ENCODE results near the gene MMP15.

Gene MMP15

DNA sequence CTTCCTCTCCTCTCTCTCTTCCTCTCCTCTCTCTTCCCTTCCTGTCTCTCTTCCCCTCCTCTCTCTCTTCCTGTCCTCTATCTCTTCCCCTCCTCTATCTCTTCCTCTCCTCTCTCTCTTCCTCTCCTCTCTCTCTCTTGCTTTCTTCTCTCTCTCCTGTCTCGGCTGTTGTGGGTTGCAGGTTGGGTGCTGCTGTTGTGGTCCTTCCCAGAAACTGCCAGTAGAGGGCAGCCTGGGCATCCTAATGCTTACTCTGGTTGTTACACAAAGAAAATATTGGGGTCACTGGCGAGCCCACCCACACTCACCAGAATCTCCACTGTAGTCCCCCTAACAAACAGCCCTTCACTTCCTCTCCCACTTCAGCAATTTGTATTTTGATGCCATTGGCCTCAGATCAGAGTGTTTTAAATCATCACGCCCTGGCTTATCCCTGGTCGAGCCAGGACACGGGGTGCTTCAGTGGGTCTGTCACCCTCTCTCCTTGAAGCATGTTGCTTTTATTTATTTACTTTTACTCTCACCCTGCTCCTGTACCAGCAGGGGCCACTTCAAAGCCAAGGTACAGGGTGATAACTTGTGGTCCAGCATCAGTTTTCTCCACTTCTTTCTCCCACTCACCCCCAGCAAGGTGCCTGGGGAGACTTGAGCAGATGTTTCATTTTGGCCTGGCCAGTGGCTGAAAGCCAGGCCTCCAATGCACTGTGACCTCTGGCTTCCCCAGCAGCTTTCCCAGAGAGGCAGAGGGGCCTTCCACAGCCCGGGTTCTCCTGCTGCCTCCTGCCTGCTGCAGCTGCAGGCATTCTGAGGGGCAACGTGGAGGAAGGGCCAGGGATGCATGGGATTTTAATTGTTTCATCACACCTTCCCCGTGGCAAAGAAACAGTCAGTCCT, 4.7 kb upstream of the MMP15 start:
- DNase-seq: peak; percentile 17

DNA sequence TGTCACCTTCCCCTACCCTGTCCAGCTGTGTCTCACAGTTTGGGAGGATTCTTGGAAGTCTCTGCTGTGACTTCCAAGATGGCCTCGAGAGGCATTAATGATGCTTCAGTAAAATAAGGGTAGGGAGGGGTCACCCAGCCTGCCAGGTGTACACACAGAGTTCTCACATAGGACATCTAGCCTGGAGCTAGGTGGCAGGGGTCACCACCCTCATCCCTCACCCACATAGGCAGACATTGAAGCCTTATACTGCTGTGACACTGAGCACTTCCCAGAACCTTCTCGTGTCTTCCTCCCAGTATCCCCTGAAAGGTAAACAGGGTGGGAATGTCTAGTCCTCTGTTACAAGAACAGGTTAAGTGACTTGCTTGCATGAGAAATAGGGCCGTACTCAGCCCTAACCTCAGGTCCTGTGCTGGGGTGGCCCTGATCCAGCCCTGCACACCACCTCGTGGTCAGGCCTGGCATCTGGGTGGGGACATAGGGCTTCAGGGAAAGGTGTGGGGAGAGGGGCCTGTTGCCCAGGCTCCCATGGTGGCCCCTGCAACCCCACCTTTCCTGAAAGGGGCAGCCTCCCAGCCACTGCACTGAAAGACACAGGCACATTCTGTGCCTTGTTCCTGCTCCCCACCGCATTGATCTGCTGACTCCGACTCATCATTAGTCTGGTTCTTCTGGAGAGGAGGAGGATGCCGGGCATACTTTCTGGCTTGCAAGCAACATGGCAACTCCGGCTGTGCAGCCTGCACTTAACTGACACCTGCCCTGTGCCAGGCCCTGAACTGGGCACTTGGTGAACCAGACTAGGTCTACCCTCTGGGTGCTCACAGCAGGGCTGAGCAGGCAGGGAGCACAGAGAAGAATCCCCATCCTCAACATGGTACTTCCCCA, 3.6 kb upstream of the MMP15 start:
- no peak for DNase-seq

DNA sequence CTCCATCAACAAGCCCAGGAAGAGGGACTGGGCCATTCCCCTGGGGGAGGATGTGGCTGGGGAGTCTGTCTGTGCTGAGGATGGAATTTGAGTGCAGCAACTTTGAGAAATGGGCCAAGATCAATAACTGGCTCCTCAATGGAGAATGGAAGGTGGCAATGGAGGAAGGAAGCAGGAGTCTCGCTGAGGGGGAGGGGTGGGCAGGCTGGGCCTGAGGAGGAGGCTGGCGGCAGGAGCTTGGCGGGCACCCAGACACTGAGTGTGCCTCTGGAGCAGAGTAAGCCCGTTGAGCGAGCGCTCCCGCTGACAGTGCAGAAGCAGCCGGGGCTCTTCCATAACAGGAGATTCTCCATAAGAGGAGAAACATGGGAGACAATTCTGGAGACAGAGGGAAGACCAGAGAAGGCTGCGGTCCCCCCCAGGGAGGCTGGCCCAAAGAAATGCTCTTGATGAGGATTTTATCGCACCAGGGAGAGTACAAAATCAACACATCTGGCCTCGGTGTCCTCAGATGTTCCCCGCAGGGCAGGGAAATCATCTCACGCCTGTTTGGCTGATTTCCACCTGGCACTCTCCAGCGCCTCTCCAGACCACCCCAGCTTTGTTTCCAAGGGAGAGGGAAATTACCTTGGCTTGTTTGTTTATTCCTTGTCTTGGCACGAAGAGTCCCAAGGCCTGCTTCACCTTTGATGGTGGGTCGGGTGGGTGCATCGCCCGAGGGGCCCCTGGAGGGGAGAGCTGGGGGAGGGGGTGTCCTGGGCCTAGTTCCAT, 2.8 kb upstream of the MMP15 start:
- peak; percentile 65 for DNase-seq

DNA sequence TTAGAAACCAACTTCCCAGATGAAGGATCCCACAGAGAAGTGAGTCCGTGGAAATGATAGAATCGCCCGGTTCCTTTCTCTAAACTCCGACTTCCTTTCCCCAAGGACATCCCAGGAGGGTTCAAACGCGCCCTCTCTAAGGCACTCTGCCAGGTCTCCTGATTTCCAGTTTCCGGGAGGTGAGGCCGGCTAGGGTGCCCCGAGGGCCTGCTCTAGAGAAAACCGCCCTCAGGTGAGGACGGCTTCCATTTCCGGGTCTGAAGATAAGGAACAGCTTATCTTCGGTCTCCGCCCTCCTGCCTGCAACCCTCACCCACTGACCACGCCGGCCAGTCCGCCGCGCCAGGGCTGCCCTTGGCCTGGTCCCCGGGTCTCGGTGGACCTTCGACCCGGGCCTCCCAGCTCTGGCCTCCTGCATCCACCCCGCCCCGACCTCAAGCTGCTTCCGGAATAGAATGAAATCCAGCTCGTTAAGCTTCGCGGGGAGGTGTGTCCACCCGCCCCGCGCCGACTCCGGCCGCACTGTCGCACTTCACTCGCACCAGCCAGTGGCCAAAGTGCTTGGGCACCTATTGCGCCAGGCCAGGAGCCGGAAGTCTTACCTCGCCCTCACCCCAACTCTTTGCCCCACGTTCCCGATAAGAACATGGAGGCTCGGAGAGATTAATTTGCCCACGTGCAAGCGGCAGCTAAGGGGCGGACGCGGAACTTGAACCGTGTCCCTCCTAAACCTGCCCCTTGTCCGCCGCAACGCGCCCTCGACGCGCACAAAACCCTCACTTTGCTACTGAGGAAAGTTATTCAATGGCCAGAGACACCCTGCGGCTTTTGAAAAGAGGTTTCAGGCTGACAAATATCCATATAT, 836 bp upstream of the MMP15 start:
- DNase-seq: no peak

DNA sequence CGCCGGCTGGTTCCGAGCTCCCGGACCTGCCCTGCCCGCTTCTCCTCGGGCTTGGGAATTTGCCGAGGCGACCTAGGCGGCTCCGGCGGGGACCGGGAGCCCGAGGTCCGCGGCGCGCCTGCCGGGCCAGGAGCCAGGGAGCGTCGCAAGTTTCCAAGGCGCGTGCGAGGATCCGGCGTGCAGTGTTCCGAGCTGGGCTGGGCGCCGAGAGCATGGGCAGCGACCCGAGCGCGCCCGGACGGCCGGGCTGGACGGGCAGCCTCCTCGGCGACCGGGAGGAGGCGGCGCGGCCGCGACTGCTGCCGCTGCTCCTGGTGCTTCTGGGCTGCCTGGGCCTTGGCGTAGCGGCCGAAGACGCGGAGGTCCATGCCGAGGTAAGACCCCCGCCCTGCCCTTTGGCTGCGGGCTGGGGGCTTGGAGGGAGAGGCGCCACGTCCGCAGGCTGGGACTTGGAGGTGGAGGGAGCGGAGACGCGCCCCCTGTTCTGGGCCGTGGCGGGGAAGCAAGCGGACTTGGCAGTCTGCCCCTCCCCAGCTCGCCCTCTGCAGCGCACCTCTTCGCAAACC, 668 bp downstream of the MMP15 start:
- no peak for DNase-seq

DNA sequence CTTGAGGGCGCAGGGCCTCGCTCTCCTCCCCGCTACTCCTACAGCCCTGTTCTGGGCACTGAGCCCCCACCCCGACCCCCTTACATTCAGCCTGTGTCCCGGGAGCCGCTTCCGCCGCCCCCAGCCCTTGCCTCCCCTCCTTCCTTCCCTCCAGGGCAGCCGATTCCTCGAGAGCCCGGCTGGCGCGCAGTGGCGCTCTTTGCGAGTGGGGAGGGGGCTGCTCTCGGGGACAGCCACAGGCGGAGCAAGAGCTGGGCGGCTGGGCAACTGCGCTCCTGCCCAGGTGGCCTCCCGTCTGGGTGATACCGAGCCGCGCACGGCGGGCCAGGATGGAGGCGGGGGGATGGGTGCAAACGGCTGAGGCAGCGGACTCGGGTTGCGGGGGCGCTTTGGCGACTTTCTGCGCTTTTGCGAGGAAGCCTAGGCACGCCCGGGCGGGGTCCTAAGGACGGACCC, 1.2 kb downstream of the MMP15 start:
- no peak for DNase-seq

DNA sequence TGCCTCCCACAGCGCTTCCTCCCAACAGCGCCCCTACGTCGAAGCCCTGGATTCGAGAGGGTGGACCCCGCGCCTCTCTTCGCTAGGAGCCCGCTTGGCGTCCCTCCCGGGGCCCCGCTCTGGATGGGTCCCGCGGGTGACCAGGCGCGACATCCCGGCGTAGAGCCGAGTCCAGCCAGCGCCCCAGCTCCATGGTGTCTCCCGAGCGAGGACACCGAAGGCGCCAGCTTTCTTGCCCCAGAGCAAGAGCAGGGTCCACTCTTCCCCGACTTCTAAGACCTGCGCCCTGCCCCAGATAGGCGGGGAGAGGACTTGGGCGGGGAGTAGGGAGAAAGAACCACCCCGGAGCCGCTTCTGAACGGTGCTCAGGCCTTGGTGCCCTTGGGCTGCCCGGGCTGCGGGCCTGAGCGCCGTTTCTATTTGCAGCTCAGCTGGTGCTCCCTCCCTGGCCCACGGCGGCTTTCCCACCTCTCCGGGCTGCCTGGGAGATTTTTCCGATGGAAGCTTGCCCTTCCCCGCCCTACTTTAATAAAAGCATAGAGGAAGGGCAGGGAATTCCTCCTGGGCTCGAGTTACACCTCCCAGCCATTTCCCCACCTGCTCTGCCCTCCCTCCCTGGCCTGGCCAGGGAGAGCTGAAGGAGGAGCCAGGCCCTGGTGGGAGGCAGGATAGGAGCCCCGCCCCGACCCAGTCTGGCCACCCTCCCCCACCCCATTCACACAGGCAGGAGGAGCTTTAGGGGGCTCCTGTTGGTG, 1.8 kb downstream of the MMP15 start:
- peak; percentile 40 for DNase-seq

DNA sequence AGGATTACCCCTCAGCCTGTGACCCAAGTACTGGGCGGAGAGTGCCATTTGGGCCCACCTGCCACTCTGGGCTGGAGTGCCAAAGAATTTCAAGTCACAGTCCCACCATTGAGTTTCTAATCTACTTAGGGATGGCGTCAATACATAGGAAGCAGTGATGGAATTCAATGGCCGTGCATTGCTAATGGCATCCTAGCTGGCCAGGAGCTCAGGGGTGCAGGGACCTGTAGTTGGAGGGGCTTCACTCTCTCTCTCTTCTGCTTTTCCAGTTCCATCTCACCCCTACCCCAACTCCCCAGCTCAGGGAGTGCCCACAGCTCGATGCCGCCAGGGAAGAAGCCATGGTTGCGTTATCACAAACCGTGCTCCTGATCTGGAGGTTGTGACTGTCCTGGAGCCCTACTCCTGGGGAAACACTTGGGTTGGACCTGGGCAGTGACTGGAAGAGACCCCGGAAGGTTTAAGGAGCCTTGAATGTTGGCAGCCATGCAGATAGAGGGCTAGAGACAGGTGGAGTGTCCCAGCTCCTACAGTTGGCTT, 2.4 kb downstream of the MMP15 start:
- no peak for DNase-seq

DNA sequence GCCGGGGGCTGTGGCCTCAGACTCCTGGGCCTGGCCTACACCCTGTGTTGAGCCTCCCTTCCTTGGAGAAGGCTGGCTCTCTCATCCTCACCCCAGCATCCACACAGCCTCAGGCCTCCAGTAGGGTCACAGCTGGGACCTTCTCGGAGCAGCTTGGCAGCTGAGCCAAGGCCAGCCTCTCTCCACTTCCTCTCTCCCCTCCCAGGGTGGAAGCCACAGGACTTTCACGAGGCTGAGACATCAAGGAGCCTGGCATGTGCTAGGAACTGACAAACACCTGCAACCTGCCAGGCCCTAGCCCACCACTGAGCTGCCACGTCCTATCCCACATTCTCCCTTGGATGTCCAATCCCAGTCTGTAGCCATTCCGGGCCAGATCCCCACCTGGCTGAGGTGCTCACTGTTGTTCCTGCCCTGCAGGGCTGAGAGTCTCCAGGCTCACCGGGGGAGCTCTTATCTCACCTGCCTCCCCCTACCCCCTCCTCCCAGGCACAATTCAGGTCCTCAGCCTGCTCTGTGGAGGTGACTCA, 3.1 kb downstream of the MMP15 start:
- no peak for DNase-seq

DNA sequence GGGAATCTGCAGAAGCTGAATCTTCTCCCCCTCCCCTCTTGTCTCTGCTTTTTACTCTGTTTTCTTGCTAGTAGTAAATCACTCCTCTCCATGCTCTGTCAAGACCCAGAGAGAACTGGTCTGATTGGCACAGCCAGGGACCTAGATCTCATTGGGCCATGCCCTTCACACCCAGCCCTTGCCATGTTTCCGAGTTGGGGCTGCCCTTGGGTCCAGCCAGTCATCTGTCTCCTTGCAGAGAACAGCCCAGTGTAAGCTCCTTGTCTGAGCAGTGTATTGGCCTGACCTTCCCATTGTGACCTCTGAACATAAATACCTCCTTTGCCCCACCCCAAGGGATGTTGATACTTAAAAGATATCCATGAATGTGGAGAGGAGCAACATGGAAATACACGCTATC, 3.9 kb downstream of the MMP15 start:
- no peak for DNase-seq

DNA sequence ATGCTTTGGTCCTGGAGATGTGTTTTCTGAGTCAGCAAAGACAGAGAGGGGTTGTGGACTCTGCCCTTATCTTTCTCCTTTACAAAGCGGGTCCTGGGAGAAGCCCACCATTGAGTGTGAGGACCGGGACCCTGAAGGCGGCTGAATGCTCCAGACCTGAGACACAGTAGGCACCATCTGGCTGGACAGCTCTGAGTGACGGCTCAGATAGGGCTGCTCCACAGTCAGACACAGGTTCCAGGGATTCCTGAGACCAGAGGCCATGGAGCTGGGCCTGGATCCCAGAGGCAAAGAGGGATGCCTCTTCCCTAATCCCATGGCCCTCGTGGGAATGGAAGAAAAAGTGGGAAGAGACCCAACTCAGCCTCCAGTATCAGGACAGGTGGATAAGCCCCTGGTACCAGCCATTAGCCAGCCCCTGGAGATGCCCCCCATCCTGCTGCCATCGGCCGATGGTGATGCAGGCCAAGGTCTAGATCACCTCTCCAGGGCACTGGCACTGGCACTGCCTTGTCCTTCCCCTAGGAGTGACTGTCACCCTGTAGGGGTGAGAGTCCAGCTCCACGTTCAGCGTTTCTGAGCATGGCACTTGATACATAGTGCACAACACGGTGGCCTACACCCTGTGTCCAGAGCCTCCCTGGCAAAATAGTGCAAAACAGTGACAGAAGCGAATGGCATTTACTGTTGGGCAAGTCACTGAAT, 4.7 kb downstream of the MMP15 start:
- DNase-seq: no peak

DNA sequence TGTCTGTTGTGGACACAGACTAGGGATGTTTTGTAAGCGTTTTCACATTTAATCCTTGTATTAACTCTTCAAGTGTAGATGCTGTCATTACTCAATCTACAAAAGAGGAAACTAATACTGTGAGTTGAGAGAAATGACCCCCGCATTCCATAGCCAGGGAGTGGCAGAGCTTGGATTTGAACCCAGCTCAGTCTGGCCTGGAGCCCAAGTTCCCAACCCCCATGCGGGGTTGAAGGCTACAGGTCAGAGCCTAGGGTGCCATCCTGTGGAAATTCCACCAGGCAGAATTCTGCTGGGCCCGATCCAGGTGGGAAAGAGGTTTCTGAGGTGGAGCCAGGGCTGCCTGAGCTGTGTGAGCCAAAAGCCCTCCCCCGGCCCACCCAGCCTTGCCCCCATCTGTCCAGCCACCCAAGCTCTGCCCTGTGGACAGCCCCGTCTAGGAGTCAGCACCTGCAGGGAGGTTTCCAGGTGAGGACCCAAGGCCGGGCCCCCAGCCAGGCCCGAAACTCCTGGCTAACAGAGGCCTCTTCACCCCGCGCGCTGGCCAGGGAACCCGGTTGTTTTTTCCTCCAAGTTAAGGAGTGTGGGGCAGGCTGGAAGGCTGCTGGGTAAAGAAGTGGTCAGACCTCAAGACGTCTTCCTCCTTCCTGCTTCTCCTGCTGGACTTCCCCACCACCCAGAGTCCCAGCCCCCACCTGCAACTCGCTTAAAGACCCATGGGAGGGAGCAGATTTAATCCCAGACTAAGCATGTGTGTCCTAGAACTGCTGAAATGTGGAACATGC, 5.7 kb downstream of the MMP15 start:
- DNase-seq: no peak

DNA sequence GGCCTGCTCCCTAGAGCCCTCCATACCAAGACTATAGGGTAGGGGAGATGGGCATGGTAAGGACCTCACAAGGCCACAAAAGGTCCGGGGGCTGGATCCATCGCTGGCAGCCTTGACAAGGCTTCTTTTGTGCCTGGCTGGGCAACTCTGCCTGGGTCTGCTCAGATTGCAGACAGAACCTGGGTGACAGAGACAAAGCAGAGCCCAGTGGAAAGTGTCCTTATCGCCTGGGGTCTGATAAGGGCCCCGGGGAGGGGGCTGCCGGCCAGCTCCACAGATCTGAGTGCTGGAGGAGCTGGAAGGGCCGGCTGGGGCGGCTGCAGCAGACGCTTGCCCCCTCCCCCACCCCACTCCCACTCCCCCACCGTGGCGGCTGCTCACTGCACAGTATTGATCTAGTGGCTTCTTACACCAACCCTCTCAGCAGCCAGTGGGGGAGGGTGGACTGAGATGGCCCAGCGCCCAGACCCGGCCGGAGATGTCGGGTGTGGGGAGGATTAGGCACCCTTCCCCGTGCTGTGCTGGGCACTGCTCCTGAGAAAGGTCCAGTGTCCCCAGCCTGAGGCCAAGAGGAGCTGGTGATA, 7.2 kb downstream of the MMP15 start:
- no peak for DNase-seq

DNA sequence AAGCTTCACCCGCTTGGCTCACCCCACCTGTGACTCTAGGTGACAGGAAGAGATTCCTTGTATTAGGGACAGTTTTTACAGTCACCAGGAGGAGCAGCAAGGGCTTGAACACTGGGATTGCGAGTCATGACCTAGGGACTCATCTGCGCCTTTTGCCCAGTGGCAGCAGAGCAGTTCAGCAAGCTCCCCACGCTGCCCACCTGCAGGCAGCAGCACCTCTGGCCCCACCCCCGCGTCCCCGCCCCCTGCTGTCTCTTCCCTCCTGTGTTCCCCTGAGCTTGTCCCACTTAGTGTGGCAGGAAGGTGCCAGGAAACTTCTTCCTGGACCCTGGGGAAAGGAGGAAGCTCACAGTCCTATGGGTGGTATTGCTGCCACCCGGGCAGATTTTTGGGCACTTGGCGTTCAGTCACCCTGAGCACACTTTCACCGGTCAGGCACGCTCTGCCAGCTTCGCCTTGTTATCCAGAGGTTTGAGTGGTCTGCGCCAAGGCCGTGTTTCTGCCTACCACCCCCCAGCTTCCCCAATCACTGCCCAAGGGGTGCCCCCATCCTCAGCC, 8.7 kb downstream of the MMP15 start:
- no peak for DNase-seq

DNA sequence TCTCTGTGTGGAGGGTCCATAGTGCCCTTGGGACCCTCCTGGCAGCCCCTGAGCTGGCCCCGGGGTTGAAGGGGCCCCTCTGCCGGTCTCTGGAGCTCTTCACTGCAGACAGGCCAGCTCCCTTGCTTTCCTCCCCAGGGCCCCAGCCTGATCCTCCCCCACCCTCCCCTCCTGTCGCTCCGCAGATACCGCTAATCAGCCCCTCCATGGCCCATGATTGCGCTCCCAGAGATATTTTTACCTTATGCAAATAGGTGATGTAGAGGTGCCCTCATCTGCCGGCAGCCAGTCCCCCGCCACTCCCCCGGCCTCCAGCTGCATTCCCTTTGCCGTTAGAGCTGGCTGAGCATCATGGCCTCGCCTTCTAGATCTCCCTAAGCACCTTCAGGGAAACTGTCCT, 9.2 kb downstream of the MMP15 start:
- DNase-seq: no peak

DNA sequence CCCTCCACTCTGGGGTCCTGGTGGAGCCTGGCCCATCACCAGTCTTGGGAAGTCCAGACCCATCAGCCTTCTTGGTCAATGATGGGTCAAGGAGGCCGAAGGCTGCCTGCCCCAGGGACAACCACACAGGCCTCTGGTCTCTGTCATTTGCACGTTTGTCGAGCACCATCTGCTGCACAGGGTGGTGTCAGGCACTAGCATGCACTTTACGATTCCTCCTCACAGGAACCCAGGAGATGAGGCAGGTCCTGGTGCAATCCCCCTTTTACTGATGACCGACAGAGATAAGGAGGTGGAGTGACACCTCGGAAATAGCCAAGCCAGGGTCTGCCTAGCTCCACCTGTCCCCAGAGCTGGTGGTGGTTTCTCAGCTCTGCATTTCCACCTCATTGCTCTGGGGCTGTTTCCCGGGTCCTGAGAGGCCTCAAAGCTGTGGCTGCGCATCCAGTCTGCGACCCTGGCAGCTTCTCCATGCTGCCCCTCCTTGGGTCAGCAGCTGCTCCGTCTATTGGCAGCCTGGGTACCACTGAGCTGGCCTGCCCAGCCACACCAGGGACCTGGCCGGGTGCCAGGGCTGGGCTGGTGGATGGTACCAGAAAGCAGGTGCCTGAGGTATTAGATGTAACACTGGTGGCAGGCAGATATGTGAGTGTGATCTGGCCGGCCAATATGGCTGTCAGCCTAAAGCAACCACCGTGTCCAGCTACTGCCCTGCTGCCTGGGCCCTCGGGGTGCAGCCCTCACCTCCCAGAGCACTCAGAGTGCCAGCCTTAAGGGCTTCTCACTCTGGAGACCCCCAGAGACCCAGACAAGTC, 10.0 kb downstream of the MMP15 start:
- DNase-seq: no peak

DNA sequence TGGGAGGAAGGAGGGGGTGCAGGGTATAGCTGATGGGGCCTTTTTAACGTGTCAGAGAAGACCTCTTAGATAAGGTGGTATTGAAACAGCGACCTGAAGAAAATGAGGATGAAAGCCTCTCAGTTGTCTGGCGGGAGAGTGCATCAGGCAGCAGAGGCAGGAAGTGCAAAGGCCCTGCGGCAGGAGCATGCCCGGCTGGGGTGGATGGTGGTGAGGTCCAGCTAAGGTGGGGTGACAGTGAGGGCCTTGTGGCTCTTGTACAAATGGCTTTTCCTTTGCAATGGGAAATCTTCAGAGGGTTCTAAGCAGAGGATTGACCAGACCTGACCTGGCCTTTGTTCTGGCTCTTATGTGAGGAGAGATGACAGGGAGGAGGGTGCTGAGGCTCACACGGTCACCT, 11.4 kb downstream of the MMP15 start:
- no peak for DNase-seq

Data from NCI-H2171 (cell line).